ENCODE results near the gene EHMT2. TPM values are rescaled to one million over a fixed set of nuclear protein-coding genes. Genes with fewer than 3 reads are reported as not detected.
"Not testable (repeated sequence)": the region's sequence is repeated elsewhere in the genome, so short reads cannot be mapped to it uniquely, and the experiment has no call there.

Gene EHMT2
- total RNA-seq, 1 experiment from 2014 or later = 95.3 TPM

- in situ Hi-C loops (cut with HindIII; ENCODE audit: low sequenced_read_pairs); DNase-seq (ENCODE audit: low spot score): not testable (repeated sequence)
Measured at GRCh38 chr6:31851980-31852718, 45.3 kb downstream of the EHMT2 start.

- DNase-seq (ENCODE audit: low spot score) = no peak
- in situ Hi-C loops (cut with HindIII; ENCODE audit: low sequenced_read_pairs) = no loop called here
Measured at GRCh38 chr6:31851485-31851832, 46.0 kb downstream of the EHMT2 start.

GRCh38 chr6:31850765-31851484, 46.6 kb downstream of the EHMT2 start:
- in situ Hi-C loops (cut with HindIII; ENCODE audit: low sequenced_read_pairs) = no loop called here
- DNase-seq (ENCODE audit: low spot score) = no peak

GRCh38 chr6:31847276-31847978, 50.1 kb downstream of the EHMT2 start:
- no peak for DNase-seq (ENCODE audit: low spot score)
- in situ Hi-C loops (cut with HindIII; ENCODE audit: low sequenced_read_pairs) = no loop called here

- DNase-seq (ENCODE audit: low spot score) = no peak
- in situ Hi-C loops (cut with HindIII; ENCODE audit: low sequenced_read_pairs) = no loop called here
Measured at GRCh38 chr6:31844507-31844906, 53.0 kb downstream of the EHMT2 start.

- in situ Hi-C loops (cut with HindIII; ENCODE audit: low sequenced_read_pairs) = no loop called here
Measured at GRCh38 chr6:31842053-31842452, 55.4 kb downstream of the EHMT2 start.

GRCh38 chr6:31839779-31840126, 57.7 kb downstream of the EHMT2 start:
- DNase-seq (ENCODE audit: low spot score); in situ Hi-C loops (cut with HindIII; ENCODE audit: low sequenced_read_pairs): not testable (repeated sequence)

More at GRCh38 chr6:31842053-31842452, 55.4 kb downstream of the EHMT2 start:
- no peak for DNase-seq (ENCODE audit: low spot score)

- no peak for DNase-seq (ENCODE audit: low spot score)
- in situ Hi-C loops (cut with HindIII; ENCODE audit: low sequenced_read_pairs) = no loop called here
Measured at GRCh38 chr6:31838968-31839367, 58.5 kb downstream of the EHMT2 start.

GRCh38 chr6:31838114-31838553, 59.4 kb downstream of the EHMT2 start:
- in situ Hi-C loops (cut with HindIII; ENCODE audit: low sequenced_read_pairs); DNase-seq (ENCODE audit: low spot score): not testable (repeated sequence)

- DNase-seq (ENCODE audit: low spot score) = no peak
- in situ Hi-C loops (cut with HindIII; ENCODE audit: low sequenced_read_pairs) = no loop called here
Measured at GRCh38 chr6:31837369-31838113, 60.0 kb downstream of the EHMT2 start.

GRCh38 chr6:31836474-31837368, 60.8 kb downstream of the EHMT2 start:
- DNase-seq (ENCODE audit: low spot score) = no peak
- in situ Hi-C loops (cut with HindIII; ENCODE audit: low sequenced_read_pairs) = no loop called here

GRCh38 chr6:31836047-31836473, 61.4 kb downstream of the EHMT2 start:
- in situ Hi-C loops (cut with HindIII; ENCODE audit: low sequenced_read_pairs) = no loop called here
- DNase-seq (ENCODE audit: low spot score) = no peak

GRCh38 chr6:31834367-31835250, 62.9 kb downstream of the EHMT2 start:
- peak; percentile 89 for DNase-seq (ENCODE audit: low spot score)
- in situ Hi-C loops (cut with HindIII; ENCODE audit: low sequenced_read_pairs) = no loop called here

- DNase-seq (ENCODE audit: low spot score) = no peak
- in situ Hi-C loops (cut with HindIII; ENCODE audit: low sequenced_read_pairs) = no loop called here
Measured at GRCh38 chr6:31831350-31832215, 65.9 kb downstream of the EHMT2 start.

- in situ Hi-C loops (cut with HindIII; ENCODE audit: low sequenced_read_pairs) = no loop called here
- no peak for DNase-seq (ENCODE audit: low spot score)
Measured at GRCh38 chr6:31830886-31831335, 66.6 kb downstream of the EHMT2 start.
